NCI-H1436 treated with DMSO at 0.1 percent for 48 hours (cell line): ENCODE results near the gene KRT83.
"Not testable (repeated sequence)": the region's sequence is repeated elsewhere in the genome, so short reads cannot be mapped to it uniquely, and the experiment has no call there.

Experiments
- DNase-seq: peaks from one replicate; lab custom pipeline; 2025; lab: John Stamatoyannopoulos, UW

The KRT83 gene

GRCh38 chr12:52331833-52332232 is 10.6 kb upstream of the KRT83 start:
- no peak for DNase-seq

DNA sequence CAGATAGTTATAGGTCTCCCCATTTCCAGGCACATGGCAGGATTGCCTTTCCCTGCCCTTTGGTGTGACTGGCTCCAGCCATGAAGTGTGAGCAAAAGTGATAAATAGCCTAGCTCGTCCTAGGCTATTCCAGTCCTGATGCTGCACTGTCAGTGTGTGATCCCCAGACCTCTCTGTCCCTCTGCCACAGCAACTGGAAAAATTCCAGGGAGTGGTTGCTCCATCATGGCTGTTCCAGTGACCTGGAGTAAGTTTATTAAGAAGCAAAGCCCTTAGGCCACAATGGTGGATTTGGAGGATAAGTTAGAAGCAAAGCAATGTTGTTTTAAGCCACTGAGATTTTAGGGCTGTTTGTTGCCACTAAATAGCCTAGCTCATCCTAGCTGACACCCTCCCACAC is 9.8 kb upstream of the KRT83 start:
- DNase-seq, result no peak

- DNase-seq, result no peak
Measured at GRCh38 chr12:52327830-52328500, 6.8 kb upstream of the KRT83 start.

- DNase-seq, result peak; percentile 48
Measured at GRCh38 chr12:52327052-52327829, 6.0 kb upstream of the KRT83 start.

- no peak for DNase-seq
Measured at GRCh38 chr12:52324153-52324444, 2.9 kb upstream of the KRT83 start.

DNA sequence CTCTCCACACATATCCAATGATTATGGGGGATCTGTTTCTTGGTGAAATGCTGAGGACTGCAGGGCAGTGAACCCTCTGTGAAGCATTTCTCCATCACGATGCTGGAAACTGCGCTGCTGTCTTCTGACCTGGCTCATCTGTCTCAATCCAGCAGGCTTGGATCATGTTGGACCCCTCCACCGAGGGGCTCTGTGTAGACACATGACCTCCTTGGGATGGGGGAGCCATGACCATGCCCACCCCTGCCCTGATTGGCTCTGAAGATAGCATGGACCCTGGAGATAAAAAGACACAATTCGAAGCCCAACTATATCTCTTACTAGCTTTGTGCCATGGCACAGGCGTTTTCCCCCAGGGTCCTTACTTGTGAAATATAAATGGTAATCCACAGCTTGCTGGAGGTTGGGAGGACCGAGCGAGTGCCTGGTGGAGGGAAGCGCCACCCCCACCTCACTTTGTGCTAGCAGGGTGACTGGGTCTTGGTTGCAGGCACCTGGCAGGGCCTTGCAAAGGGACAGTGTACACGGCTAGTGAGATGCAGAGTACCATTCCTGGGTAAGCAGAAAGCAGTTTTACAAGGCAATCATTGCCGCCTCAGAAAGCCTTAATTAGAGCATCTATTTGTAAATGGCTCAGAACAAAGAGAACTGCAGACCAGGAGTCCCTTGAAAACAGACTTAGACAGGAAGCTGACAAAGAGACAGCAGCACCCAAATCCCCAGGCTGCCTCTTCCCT is 2.4 kb upstream of the KRT83 start:
- peak; percentile 74 for DNase-seq

- DNase-seq, result no peak
Measured at GRCh38 chr12:52323001-52323400, 1.8 kb upstream of the KRT83 start.

DNA sequence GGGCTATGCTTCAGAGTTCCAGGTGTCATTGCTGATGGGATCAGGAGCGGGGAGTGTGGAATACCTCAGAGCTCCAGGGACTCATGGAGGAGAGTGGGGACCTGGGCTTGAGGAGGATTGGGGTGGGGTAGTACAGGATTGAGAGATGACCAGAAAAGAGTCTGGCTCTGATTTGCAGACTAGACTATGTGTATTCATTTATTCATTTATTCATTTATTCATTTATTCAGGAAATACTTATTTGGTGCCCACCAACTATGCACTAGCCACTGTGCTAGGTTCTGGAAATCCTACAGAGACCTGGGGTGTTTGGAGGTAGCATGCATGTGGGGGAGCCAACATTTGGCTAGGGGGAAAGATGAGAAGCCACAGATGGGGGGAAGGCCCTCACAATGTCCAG is 871 bp upstream of the KRT83 start:
- no peak for DNase-seq

- no peak for DNase-seq
Measured at GRCh38 chr12:52321418-52321817, 220 bp upstream of the KRT83 start.

DNA sequence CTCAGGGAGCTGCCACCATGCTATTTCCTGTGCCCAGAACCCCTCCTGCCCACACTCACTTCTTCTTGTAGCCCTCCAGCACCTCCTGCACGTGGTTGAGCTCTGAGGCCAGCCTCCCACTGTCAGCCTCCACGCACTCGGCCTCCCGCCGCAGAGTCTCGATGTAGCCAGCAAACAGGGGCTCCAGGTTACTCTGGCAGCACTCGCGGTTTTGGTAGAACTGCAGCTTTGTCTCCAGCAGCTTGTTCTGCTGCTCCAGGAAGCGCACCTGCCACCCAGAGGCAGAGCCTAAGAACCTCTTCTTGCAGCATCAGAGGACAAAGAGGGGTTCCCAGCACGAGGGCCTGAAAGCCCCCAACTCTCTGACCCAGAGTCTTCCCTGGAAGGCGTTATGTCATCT is 2.1 kb downstream of the KRT83 start:
- DNase-seq, result peak; percentile 22

DNA sequence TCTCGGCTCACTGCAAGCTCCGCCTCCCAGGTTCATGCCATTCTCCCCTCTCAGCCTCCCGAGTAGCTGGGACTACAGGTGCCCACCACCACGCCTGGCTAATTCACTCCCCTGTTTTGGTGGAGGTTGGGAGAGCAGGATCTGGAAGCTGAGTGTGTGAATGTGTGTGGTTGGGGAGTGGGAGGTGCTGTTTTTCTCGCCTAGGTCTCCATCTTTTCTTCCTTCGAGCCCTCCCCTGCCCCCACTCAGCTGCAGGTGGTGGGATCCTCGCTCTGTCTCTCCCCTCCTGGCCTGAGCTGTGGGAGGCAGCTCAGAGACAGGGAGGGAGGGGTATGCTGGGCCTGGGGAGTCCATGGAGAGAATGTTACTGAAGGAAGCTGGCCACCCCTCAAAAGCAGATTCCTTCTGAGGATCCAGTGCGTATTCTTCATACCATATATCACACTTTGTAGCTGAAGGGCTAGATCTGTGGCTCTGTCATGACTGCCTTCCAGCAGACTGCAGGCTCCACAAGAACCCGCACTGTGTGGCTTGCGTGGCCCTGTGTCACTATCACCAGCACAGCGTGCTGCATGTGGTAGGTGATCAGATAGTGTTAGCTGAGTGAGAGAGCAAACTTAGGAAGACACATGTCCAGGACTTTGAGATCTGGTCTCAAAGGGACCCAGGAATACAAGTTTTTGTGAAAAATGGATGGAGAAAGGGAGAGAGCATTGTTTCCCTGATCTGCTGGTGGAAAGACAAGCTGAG is 2.8 kb downstream of the KRT83 start:
- no peak for DNase-seq

- DNase-seq, result no peak
Measured at GRCh38 chr12:52317468-52318052, 3.6 kb downstream of the KRT83 start.

- DNase-seq, result no peak
Measured at GRCh38 chr12:52316701-52317100, 4.5 kb downstream of the KRT83 start.

DNA sequence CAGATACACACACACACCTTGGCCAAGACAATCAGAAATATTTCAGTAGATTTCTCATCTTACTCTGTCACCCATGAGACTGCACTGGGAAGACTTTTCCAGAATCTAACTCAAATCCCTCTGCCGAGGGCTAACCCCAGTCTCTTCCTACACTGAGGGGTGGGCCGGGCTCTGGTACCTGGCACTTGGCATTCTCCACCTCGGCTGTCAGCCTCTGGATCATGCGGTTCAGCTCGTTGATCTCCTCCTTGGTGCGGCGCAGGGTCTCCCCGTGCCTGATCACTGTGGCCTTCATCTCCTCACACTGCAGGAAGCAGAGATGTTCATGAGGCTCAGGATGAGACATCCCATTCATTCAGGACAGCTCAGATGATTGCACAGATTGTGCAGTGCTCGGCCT is 4.9 kb downstream of the KRT83 start:
- no peak for DNase-seq

DNA sequence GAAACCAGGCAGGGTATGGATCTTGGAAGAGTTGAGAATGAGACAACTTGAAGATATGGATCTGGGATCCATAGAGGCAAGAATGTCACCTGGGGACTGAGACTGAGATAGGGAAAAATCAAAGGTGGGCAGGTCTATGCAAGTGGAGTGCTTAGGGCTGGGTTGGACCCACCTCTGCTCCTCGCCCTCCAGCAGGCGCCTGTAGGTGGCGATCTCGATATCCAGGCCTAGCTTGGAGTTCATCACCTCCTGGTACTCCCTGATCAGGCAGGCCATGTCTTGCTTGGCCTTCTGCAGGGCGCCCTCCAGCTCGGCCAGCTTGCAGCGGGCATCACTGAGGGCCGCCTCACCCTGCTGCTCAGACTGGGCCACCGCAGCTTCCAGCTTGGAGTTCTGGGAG is 5.5 kb downstream of the KRT83 start:
- DNase-seq, result not testable (repeated sequence)

DNA sequence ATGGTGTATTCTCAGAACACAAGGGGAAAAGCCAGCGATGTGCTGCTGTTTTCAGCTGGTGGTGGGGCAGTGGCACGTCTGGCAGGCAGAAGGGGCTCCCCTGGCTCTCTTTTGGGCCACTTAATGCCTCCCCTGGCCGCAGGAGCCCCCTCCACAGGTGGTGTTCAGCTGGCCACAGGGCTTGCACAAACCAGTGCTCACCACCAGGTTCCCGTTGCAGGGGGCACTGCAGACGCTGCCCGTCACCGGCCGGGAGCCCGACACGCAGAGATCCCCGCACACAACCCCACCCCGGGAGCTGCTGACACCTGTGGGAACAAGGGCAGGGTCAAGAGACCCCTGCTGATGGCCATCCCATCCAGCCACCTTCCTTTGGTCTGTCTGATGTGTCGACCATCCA is 6.7 kb downstream of the KRT83 start:
- DNase-seq, result no peak

GRCh38 chr12:52313926-52314325 is 7.3 kb downstream of the KRT83 start:
- no peak for DNase-seq

DNA sequence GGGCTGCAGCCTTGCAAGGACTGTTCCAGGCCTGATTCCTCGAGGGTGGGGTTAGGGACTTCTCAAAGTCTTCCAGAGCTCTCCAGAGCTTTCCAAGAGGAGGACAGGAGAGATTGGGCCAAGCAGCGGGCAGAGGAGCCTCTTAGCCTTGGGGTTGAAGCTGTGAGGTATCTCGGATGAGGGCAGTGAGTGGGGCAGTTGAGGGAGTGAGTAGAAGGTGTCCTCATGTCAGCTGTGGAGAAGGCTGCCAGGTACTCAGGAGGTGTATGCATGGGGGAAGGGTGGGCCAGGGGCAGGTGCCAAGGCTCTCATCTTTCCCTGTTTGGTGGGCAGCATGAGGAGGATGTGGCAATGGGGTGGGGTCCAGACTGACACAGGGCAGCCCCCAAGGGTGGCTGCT is 7.7 kb downstream of the KRT83 start:
- DNase-seq, result no peak

DNA sequence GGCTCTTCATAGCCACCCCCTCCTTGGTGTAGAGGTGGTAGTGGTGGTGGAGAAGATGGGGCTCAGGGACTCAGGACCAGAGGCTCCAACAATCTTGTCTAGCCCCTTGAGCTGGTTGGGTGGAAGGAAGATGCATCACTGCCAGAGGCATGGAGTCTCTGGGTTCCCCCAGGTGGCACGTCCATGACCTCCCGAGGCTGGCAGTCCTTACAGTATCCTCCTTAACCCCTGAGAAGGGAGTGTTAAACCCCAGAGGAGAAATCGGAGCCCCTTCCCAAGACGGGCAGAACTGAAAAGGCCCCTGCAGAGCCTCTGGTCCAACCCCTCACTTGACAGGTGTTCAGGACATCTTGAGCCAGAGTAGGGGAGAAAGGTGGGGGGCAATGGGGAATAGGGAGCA is 9.1 kb downstream of the KRT83 start:
- DNase-seq, result no peak

DNA sequence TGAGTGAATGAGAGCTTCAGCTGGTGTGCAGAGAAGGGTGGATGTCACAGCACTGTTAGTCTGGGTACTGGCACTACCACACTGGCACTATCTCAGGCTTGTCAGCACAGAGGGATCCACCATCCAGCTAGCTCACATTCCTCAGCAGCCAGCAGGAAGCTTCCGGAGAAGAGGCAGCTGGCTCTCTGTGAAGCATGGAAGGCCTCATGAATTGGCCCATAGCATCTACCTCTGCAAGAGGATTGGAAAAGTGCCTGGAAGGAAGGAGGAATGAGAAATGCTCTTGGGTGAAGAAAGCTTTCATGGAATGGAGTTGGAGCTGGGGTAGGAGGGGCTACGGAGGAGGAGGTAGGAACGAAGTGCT is 9.9 kb downstream of the KRT83 start:
- no peak for DNase-seq

GRCh38 chr12:52310622-52311284 is 10.4 kb downstream of the KRT83 start:
- no peak for DNase-seq
